ENCODE results near the gene S100A11.

The S100A11 gene

GRCh38 chr1:152035539-152036266, 1.1 kb downstream of the S100A11 start:
- H3K36me3 ChIP-seq = no peaks in the 10 kb centered on the region
- no peak for DNase-seq
- H3K9me3 ChIP-seq (ENCODE audit: severe bottlenecking) = peaks cover 35% of the 10 kb centered on the region
- peaks cover 100% of the 10 kb centered on the region for H3K27me3 ChIP-seq (ENCODE audit: insufficient read depth, low read depth, severe bottlenecking)
- no peak overlapping the region for H3K27ac ChIP-seq
- no peak overlapping the region for H3K4me3 ChIP-seq (ENCODE audit: low read depth, low read length)
- TF ChIP-seq, protein P1, sequence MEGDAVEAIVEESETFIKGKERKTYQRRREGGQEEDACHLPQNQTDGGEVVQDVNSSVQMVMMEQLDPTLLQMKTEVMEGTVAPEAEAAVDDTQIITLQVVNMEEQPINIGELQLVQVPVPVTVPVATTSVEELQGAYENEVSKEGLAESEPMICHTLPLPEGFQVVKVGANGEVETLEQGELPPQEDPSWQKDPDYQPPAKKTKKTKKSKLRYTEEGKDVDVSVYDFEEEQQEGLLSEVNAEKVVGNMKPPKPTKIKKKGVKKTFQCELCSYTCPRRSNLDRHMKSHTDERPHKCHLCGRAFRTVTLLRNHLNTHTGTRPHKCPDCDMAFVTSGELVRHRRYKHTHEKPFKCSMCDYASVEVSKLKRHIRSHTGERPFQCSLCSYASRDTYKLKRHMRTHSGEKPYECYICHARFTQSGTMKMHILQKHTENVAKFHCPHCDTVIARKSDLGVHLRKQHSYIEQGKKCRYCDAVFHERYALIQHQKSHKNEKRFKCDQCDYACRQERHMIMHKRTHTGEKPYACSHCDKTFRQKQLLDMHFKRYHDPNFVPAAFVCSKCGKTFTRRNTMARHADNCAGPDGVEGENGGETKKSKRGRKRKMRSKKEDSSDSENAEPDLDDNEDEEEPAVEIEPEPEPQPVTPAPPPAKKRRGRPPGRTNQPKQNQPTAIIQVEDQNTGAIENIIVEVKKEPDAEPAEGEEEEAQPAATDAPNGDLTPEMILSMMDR (IDR thresholded peaks at IDR 0.05; ENCODE audit: low read depth, low read length) = no peak

GRCh38 chr1:152034654-152035538, 1.9 kb downstream of the S100A11 start:
- TF ChIP-seq, protein P1 (IDR thresholded peaks at IDR 0.05; ENCODE audit: low read depth, low read length) = peak; percentile 76
- Histone ChIP-seq H3K36me3 (no peaks in the 10 kb centered on the region), H3K4me3 (ENCODE audit: low read depth, low read length) (no peak overlapping the region), H3K27ac (no peak overlapping the region), H3K9me3 (ENCODE audit: severe bottlenecking) (peaks cover 37% of the 10 kb centered on the region), H3K27me3 (ENCODE audit: insufficient read depth, low read depth, severe bottlenecking) (peaks cover 100% of the 10 kb centered on the region)
- peak; percentile 56 for DNase-seq

DNA sequence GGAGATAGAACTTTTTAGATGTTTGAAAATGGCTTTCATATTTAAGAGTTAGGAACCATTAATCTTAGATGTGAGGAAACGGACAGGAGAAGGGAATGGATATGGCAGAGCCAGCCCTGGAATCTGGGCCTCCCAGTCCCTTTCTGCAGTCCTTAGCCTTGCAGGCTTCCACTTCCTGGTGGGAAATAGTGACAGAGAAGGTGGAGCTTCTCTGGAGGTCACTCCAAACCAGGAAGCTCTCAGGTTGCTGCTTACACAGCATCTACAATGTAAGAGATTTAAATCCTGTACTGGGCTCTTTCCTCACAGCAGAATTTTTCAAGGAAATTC, 2.5 kb downstream of the S100A11 start:
- H3K9me3 ChIP-seq (ENCODE audit: severe bottlenecking) = peaks cover 37% of the 10 kb centered on the region
- H3K36me3 ChIP-seq = no peaks in the 10 kb centered on the region
- no peak overlapping the region for H3K4me3 ChIP-seq (ENCODE audit: low read depth, low read length)
- H3K27me3 ChIP-seq (ENCODE audit: insufficient read depth, low read depth, severe bottlenecking) = peaks cover 100% of the 10 kb centered on the region
- no peak for DNase-seq
- no peak overlapping the region for H3K27ac ChIP-seq
- TF ChIP-seq, protein P1 (IDR thresholded peaks at IDR 0.05; ENCODE audit: low read depth, low read length) = no peak

- TF ChIP-seq, protein P1 (IDR thresholded peaks at IDR 0.05; ENCODE audit: low read depth, low read length) = no peak
- peaks cover 14% of the 10 kb centered on the region for H3K9me3 ChIP-seq (ENCODE audit: severe bottlenecking)
- DNase-seq = no peak
- peaks cover 100% of the 10 kb centered on the region for H3K27me3 ChIP-seq (ENCODE audit: insufficient read depth, low read depth, severe bottlenecking)
- no peak overlapping the region for H3K4me3 ChIP-seq (ENCODE audit: low read depth, low read length)
- H3K27ac ChIP-seq = no peak overlapping the region
- H3K36me3 ChIP-seq = no peaks in the 10 kb centered on the region
Measured at GRCh38 chr1:152029929-152030211, 6.9 kb downstream of the S100A11 start.

- TF ChIP-seq, protein P1 (IDR thresholded peaks at IDR 0.05; ENCODE audit: low read depth, low read length) = no peak
- H3K9me3 ChIP-seq (ENCODE audit: severe bottlenecking) = peaks cover 14% of the 10 kb centered on the region
- H3K27ac ChIP-seq = no peak overlapping the region
- no peaks in the 10 kb centered on the region for H3K36me3 ChIP-seq
- no peak for DNase-seq
- no peak overlapping the region for H3K4me3 ChIP-seq (ENCODE audit: low read depth, low read length)
- peaks cover 100% of the 10 kb centered on the region for H3K27me3 ChIP-seq (ENCODE audit: insufficient read depth, low read depth, severe bottlenecking)
Measured at GRCh38 chr1:152029144-152029928, 7.5 kb downstream of the S100A11 start.
